GM19240 (cell line): ENCODE measurements around the gene NOL4L.
"Not testable (repeated sequence)": the region's sequence is repeated elsewhere in the genome, so short reads cannot be mapped to it uniquely, and the experiment has no call there.

Experiments used
- DNase-seq: peaks from one replicate; pipeline ENCODE4 v3.0.0; 2011; ENCODE audit warnings: low spot score; ENCODE audit not compliant: insufficient read length

The NOL4L gene

GRCh38 chr20:32597714-32598113 is 12.6 kb upstream of the NOL4L start:
- DNase-seq, result no peak

GRCh38 chr20:32596681-32597252 is 11.6 kb upstream of the NOL4L start:
- no peak for DNase-seq

- no peak for DNase-seq
Measured at GRCh38 chr20:32595143-32595542, 10.0 kb upstream of the NOL4L start.

- DNase-seq, result not testable (repeated sequence)
Measured at GRCh38 chr20:32594669-32595068, 9.5 kb upstream of the NOL4L start.

- no peak for DNase-seq
Measured at GRCh38 chr20:32594204-32594603, 9.1 kb upstream of the NOL4L start.

GRCh38 chr20:32592616-32593015 is 7.5 kb upstream of the NOL4L start:
- DNase-seq, result not testable (repeated sequence)

- no peak for DNase-seq
Measured at GRCh38 chr20:32592022-32592421, 6.9 kb upstream of the NOL4L start.

GRCh38 chr20:32589769-32590168 is 4.6 kb upstream of the NOL4L start:
- no peak for DNase-seq

GRCh38 chr20:32589256-32589655 is 4.1 kb upstream of the NOL4L start:
- DNase-seq, result no peak

- DNase-seq, result no peak
Measured at GRCh38 chr20:32588040-32588439, 2.9 kb upstream of the NOL4L start.

- DNase-seq, result no peak
Measured at GRCh38 chr20:32586291-32586690, 1.2 kb upstream of the NOL4L start.

GRCh38 chr20:32585586-32586127 is 524 bp upstream of the NOL4L start:
- DNase-seq, result no peak

GRCh38 chr20:32583581-32584070 is 1.5 kb downstream of the NOL4L start:
- no peak for DNase-seq

GRCh38 chr20:32582659-32583580 is 2.2 kb downstream of the NOL4L start:
- DNase-seq, result no peak

- DNase-seq, result no peak
Measured at GRCh38 chr20:32581839-32582658, 3.1 kb downstream of the NOL4L start.

GRCh38 chr20:32580970-32581838 is 3.9 kb downstream of the NOL4L start:
- DNase-seq, result no peak

GRCh38 chr20:32580219-32580969 is 4.7 kb downstream of the NOL4L start:
- DNase-seq, result no peak

- DNase-seq, result no peak
Measured at GRCh38 chr20:32578840-32579390, 6.2 kb downstream of the NOL4L start.

- DNase-seq, result not testable (repeated sequence)
Measured at GRCh38 chr20:32578062-32578461, 7.1 kb downstream of the NOL4L start.
